GM04504 (cell line): ENCODE results near the gene RPN2.
"Not testable (repeated sequence)": the region's sequence is repeated elsewhere in the genome, so short reads cannot be mapped to it uniquely, and the experiment has no call there.

Experiments used
- DNase-seq: peaks from one replicate; pipeline ENCODE4 v3.0.0-alpha.2; 2012; ENCODE audit warnings: low read depth

RPN2 gene

GRCh38 chr20:37178839-37179682, at the start of gene RPN2, which contains the start of gene MROH8:
Gene RPN2 (plus strand): TSS chr20:37179330. CDS start chr20:37179357, 27 bp downstream.
Gene MROH8 (minus strand): TSS chr20:37179548.
- DNase-seq = peak; percentile 96

GRCh38 chr20:37131486-37131885, 47.6 kb upstream of the RPN2 start:
- DNase-seq = no peak

- no peak for DNase-seq
These were observed 45.2 kb upstream of the RPN2 start for GRCh38 chr20:37133952-37134351.

GRCh38 chr20:37137547-37137946, 41.6 kb upstream of the RPN2 start:
- DNase-seq = no peak

DNA sequence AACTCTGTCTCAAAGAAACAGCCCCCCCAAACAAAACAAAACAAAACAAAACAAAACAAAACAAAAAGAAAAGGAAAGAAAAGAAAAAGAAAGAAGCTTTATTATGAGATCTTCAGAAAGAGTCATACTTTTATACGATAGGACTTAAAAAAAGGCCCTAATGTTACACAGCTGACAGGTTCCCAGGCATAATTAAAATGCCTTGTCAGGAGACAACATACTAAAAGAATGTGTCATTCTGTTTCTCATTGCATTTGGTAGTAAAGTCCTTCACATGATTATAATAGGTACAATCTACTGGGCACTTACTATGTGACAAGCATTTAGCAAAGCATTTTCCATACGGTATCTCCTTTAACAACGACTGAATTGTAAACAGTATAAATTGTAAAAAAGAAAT, 36.4 kb upstream of the RPN2 start:
- DNase-seq = peak; percentile 28

DNA sequence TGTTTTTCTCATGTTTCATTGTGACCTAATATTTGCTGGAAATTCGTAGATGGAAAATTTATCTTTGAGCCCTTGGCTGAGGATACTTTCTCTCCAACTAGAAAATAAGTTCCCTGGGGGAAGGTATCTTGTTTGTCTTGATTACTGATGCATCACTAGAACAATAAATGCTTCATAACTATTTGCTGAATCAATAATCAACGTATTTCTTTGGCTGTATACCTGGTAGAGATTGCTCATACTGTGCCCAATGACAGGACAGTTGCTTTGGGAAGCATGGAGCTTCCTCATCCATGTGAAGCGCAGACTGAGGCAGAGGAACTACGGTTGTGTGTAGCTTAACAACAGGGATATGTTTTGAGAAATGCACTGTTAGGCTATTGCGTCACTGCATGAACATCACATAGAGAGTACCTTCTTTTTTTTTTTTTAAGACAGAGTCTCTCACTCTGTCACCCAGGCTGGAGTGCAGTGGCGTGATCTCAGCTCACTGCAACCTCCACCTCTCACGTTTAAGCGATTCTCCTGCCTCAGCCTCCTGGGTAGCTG, 34.2 kb upstream of the RPN2 start:
- DNase-seq = no peak

GRCh38 chr20:37147250-37147649, 31.9 kb upstream of the RPN2 start:
- no peak for DNase-seq

- DNase-seq = not testable (repeated sequence)
These were observed 28.3 kb upstream of the RPN2 start for GRCh38 chr20:37150864-37151263.

DNA sequence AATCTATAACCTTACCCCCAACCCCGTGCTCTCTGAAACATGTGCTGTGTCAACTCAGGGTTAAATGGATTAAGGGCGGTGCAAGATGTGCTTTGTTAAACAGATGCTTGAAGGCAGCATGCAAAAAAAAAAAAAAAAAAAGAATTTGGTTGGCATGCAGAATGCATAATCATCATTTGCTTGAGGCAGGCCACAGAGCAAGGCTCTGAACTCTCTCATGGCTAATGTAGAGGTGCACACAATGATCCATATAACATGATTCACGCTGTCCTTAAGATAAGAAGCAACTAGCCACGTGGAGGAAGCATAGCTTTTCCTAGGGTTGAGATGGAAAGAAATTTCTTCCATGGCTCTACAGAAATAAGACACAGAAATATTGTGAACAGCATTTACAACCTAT, 27.6 kb upstream of the RPN2 start:
- no peak for DNase-seq

DNA sequence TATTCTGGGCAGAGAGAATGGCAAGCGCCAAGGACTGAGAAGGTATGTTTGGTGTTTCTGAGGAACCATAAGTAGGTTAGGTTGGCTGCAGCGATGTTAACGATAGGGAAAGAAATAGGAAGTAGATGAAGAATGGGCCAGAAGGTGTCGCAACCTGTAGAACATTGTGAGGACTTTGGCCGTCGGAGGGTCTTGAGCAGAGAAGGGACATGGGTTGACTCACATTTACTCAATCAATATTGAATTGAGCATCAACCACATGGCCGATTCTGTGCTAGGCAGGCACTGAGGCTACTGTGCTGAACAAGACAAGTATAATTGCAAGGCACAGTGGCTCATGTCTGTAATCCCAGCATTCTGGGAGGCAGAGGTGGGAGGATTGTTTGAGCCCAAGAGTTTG, 26.8 kb upstream of the RPN2 start:
- no peak for DNase-seq

DNA sequence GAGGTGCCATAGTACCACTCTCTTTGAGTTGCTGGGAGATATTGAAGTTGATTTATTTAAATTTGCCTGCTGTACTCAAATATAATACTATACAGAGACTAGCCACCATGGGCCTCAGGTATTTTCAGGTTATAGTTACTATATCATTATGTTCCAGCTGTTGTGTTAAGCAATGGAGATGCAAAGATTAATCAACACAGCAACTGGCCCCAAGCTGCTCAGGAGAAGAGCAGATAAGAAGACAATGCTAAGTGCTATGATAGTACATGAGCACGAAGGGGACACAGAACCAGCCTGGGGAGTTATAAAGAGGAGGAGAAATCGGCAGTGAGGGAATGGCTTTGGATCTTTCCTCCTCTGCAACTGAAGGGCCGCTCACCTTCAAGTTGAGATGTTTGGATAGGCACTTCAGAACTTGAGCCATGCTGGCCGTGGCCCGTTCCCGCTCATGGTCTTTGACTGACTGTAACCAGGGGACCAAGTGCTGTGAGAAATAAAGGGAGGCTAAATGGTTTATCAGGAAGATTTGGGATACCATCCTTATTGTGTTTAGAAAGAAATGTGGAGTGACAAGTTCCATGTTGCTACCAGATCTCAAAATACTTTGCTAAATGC, 24.3 kb upstream of the RPN2 start:
- DNase-seq = no peak

GRCh38 chr20:37155987-37156386, 23.1 kb upstream of the RPN2 start:
- no peak for DNase-seq

GRCh38 chr20:37158248-37158647, 20.9 kb upstream of the RPN2 start:
- no peak for DNase-seq

DNA sequence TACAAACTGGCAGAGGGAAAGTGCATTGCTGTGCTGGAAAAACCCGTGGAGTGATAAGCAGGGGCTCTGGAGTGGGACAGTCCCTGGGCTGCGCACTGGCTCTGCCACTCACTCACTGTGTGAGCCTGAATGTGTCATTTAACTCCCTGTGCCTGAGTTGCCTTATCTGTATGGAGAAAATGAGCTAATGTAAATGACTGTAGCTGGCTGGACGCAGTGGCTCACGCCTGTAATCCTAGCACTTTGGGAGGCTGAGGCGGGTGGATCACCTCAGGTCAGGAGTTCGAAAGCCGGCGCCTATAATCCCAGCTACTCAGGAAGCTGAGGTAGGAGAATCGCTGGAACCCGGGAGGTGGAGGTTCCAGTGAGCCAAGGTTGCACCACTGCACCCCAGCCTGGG, 18.4 kb upstream of the RPN2 start:
- no peak for DNase-seq

DNA sequence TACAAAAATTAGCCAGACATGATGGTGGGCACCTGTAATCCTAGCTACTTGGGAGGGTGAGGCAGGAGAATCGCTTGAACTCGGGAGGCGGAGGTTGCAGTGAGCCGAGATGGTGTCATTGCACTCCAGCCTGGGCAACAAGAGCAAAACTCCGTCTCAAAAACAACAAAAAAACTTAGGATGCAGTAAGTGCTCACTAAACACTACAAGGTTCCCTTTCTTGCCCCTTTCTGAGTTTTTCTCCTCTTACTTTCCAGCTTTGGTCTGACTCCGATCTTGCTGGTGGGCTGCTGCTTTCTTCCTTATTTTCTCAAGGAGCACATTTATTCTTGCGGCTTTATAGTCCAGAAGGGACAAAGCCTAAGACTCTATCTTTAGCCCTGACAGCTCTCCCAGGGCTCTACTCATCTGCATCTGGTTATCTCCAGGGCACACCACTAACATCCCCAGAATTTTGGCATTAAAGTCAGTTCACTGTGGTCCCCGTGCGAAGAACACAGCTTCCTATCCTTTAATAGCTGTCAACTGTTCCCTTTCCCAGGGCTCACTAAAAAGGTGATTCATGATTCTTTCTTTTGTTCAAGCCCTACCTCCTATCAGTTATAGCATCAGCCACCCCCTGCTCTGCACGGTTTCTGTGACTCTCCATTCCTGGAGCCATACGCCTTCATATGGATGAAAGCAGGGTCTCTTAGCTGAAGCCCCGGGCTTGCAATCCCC, 17.1 kb upstream of the RPN2 start:
- peak; percentile 14 for DNase-seq

- no peak for DNase-seq
These were observed 16.5 kb upstream of the RPN2 start for GRCh38 chr20:37162646-37163045.

GRCh38 chr20:37163832-37164554, 15.1 kb upstream of the RPN2 start:
- DNase-seq = no peak

GRCh38 chr20:37165031-37165430, 14.1 kb upstream of the RPN2 start:
- DNase-seq = no peak

DNA sequence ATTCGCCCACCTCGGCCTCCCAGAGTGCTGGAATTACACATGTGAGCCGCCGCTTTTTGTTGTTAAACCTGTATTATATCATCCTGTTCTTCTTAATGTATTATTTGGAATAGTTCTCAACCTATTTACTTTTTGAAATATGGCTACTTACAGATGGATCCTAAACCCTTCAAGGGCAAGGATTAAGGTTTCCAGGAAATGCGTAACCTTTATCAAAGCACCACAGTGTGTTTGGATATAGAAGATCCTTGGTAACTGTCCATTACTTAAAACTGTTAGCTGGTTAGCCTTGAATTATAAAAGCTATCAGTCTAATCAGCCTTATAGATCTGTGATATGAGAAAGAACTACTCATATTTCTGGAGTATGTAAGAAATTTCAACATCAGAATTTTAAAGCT, 12.3 kb upstream of the RPN2 start:
- no peak for DNase-seq

- DNase-seq = no peak
These were observed 6.3 kb upstream of the RPN2 start for GRCh38 chr20:37172836-37173235.

GRCh38 chr20:37179683-37180524, 774 bp downstream of the RPN2 start:
- DNase-seq = peak; percentile 38
